Activated CD4-positive, CD25-positive, alpha-beta regulatory T cell treated with anti-CD3 and anti-CD28 coated beads, Interleukin-2, amount 50 U/mL, for 16 hours (primary cell): ENCODE results near the gene SNX13.

ENCODE experiments used
- DNase-seq: peaks from one replicate; pipeline ENCODE4 v3.0.0-alpha.2; 2020; ENCODE audit warnings: low read depth, low spot score

The SNX13 gene

GRCh38 chr7:17781491-17782215 lies 158.6 kb downstream of the SNX13 start:
- no peak for DNase-seq

- no peak for DNase-seq
These were observed 160.9 kb downstream of the SNX13 start for GRCh38 chr7:17779381-17779780.

- DNase-seq: no peak
These were observed 165.5 kb downstream of the SNX13 start for GRCh38 chr7:17774716-17775288.

- DNase-seq: no peak
These were observed 166.0 kb downstream of the SNX13 start for GRCh38 chr7:17774248-17774647.

- DNase-seq: no peak
These were observed 167.0 kb downstream of the SNX13 start for GRCh38 chr7:17773289-17773626.

- no peak for DNase-seq
These were observed 167.6 kb downstream of the SNX13 start for GRCh38 chr7:17772581-17773288.

- DNase-seq: no peak
These were observed 168.3 kb downstream of the SNX13 start for GRCh38 chr7:17771901-17772408.

- no peak for DNase-seq
These were observed 169.5 kb downstream of the SNX13 start for GRCh38 chr7:17770710-17771375.

GRCh38 chr7:17769918-17770317 lies 170.4 kb downstream of the SNX13 start:
- peak; percentile 17 for DNase-seq

GRCh38 chr7:17758008-17758407 lies 182.3 kb downstream of the SNX13 start:
- no peak for DNase-seq

- DNase-seq: no peak
These were observed 194.2 kb downstream of the SNX13 start for GRCh38 chr7:17746020-17746530.

- no peak for DNase-seq
These were observed 194.7 kb downstream of the SNX13 start for GRCh38 chr7:17745610-17746009.

GRCh38 chr7:17743316-17743715 lies 197.0 kb downstream of the SNX13 start:
- no peak for DNase-seq

- no peak for DNase-seq
These were observed 198.9 kb downstream of the SNX13 start for GRCh38 chr7:17741426-17741825.
